Measurements from ENCODE around the gene ZBTB6.

The ZBTB6 gene

GRCh38 chr9:122954253-122954691 lies 41.1 kb upstream of the ZBTB6 start:
- no peak for TF ChIP-seq PPARA (CRISPR knock-in tag; IDR thresholded peaks at IDR 0.05; ENCODE audit: borderline replicate concordance)
- peak; percentile 59 for TF ChIP-seq ISL1 (CRISPR knock-in tag; IDR thresholded peaks at IDR 0.05)
- no peak for TF ChIP-seq ZFP30 (CRISPR knock-in tag; IDR thresholded peaks at IDR 0.05)
- no peak for TF ChIP-seq TCF4 (CRISPR knock-in tag; IDR thresholded peaks at IDR 0.05; ENCODE audit: borderline replicate concordance)
- TF ChIP-seq OSR1 (CRISPR knock-in tag; IDR thresholded peaks at IDR 0.05): no peak
- TF ChIP-seq TOX (CRISPR knock-in tag; IDR thresholded peaks at IDR 0.05; ENCODE audit: borderline replicate concordance): no peak
- no peak for TF ChIP-seq ARNTL (CRISPR knock-in tag; IDR thresholded peaks at IDR 0.05; ENCODE audit: borderline replicate concordance, low read depth)
- ATAC-seq: peak; percentile 64

- TF ChIP-seq ZFP3 (CRISPR knock-in tag; IDR thresholded peaks at IDR 0.05): no peak
- TF ChIP-seq TSHZ2 (CRISPR knock-in tag; IDR thresholded peaks at IDR 0.05): no peak
- TF ChIP-seq CREB5 (CRISPR knock-in tag; IDR thresholded peaks at IDR 0.05; ENCODE audit: low read depth): no peak
- TF ChIP-seq RARB (CRISPR knock-in tag; IDR thresholded peaks at IDR 0.05): no peak
- TF ChIP-seq CSDC2 (CRISPR knock-in tag; IDR thresholded peaks at IDR 0.05): no peak
- no peak for TF ChIP-seq PPARA (CRISPR knock-in tag; IDR thresholded peaks at IDR 0.05; ENCODE audit: borderline replicate concordance)
- no peak for TF ChIP-seq TOX (CRISPR knock-in tag; IDR thresholded peaks at IDR 0.05; ENCODE audit: borderline replicate concordance)
- ATAC-seq: no peak
Observed at GRCh38 chr9:122951056-122951455, 37.9 kb upstream of the ZBTB6 start.

- no peak for ATAC-seq
- no peak for TF ChIP-seq PPARA (CRISPR knock-in tag; IDR thresholded peaks at IDR 0.05; ENCODE audit: borderline replicate concordance)
- TF ChIP-seq TOX (CRISPR knock-in tag; IDR thresholded peaks at IDR 0.05; ENCODE audit: borderline replicate concordance): no peak
- TF ChIP-seq ZNF70 (CRISPR knock-in tag; IDR thresholded peaks at IDR 0.05): no peak
- no peak for TF ChIP-seq TCF4 (CRISPR knock-in tag; IDR thresholded peaks at IDR 0.05; ENCODE audit: borderline replicate concordance)
- TF ChIP-seq ZFP3 (CRISPR knock-in tag; IDR thresholded peaks at IDR 0.05): no peak
- no peak for TF ChIP-seq CSRNP3 (CRISPR knock-in tag; IDR thresholded peaks at IDR 0.05)
- TF ChIP-seq SNAI2 (CRISPR knock-in tag; IDR thresholded peaks at IDR 0.05): no peak
- TF ChIP-seq OSR1 (CRISPR knock-in tag; IDR thresholded peaks at IDR 0.05): no peak
- no peak for TF ChIP-seq TSHZ2 (CRISPR knock-in tag; IDR thresholded peaks at IDR 0.05)
- no peak for TF ChIP-seq PATZ1 (CRISPR knock-in tag; IDR thresholded peaks at IDR 0.05; ENCODE audit: borderline replicate concordance)
- TF ChIP-seq CREB5 (CRISPR knock-in tag; IDR thresholded peaks at IDR 0.05; ENCODE audit: low read depth): no peak
- TF ChIP-seq ZNF565 (CRISPR knock-in tag; conservative IDR thresholded peaks at IDR 0.05; ENCODE audit: low read depth): no peak
- no peak for TF ChIP-seq RARB (CRISPR knock-in tag; IDR thresholded peaks at IDR 0.05)
Observed at GRCh38 chr9:122950263-122950662, 37.1 kb upstream of the ZBTB6 start.

Measured in SK-N-SH treated with all-trans-retinoic acid at 6 μM for 48 hours (cell line).